H9 (cell line): ENCODE data around the gene UMAD1. TPM values are rescaled to one million over a fixed set of nuclear protein-coding genes. Genes with fewer than 3 reads are reported as not detected.
A peak's percentile ranks its signal among the peaks of the same experiment; 100 is the strongest.

Source experiments
- DNase-seq: peaks from one replicate; pipeline ENCODE4 v3.0.0-alpha.2; 2017
- H2AFZ ChIP-seq: one replicate; pipeline ENCODE4 v1.6.1; 2013; ENCODE audit warnings: mild to moderate bottlenecking, low read length, control low read depth, moderate library complexity
- H2AK5ac ChIP-seq: 2 replicates; pipeline ENCODE4 v1.6.1; 2013; ENCODE audit warnings: low read length, control low read depth, mixed read lengths; ENCODE audit not compliant: insufficient read length
- H2BK120ac ChIP-seq: one replicate; pipeline ENCODE4 v1.6.1; 2013; ENCODE audit warnings: low read depth, mild to moderate bottlenecking, low read length, control low read depth, inconsistent platforms; ENCODE audit not compliant: poor library complexity, severe bottlenecking
- H2BK12ac ChIP-seq: 2 replicates; pipeline ENCODE4 v1.6.1; 2013; ENCODE audit warnings: low read length, control low read depth, mixed read lengths, low read depth; ENCODE audit not compliant: insufficient read length
- H2BK15ac ChIP-seq: 2 replicates; pipeline ENCODE4 v1.6.1; 2013; ENCODE audit warnings: low read depth, low read length, control low read depth
- H2BK20ac ChIP-seq: one replicate; pipeline ENCODE4 v1.6.1; 2013; ENCODE audit warnings: low read depth, mild to moderate bottlenecking, low read length, control low read depth, inconsistent platforms; ENCODE audit not compliant: poor library complexity, severe bottlenecking
- H2BK5ac ChIP-seq: 2 replicates; pipeline ENCODE4 v1.6.1; 2013; ENCODE audit warnings: low read length, control low read depth, mixed read lengths; ENCODE audit not compliant: insufficient read length
- H3K14ac ChIP-seq: 2 replicates; pipeline ENCODE4 v1.6.1; 2013; ENCODE audit warnings: low read length, control low read depth; ENCODE audit not compliant: insufficient read depth
- H3K18ac ChIP-seq: 2 replicates; pipeline ENCODE4 v1.6.1; 2013; ENCODE audit warnings: low read depth, mild to moderate bottlenecking, mixed read lengths, low read length, control low read depth; ENCODE audit not compliant: insufficient read length
- H3K23ac ChIP-seq: 2 replicates; pipeline ENCODE4 v1.6.1; 2013; ENCODE audit warnings: low read length, control low read depth, mixed read lengths, low read depth; ENCODE audit not compliant: insufficient read length
- H3K23me2 ChIP-seq: 2 replicates; pipeline ENCODE4 v1.6.1; 2013; ENCODE audit warnings: low read depth, mild to moderate bottlenecking, mixed read lengths, low read length, control low read depth; ENCODE audit not compliant: insufficient read length, poor library complexity, severe bottlenecking
- H3K27ac ChIP-seq: 2 replicates; pipeline ENCODE4 v1.5.1; 2013; ENCODE audit warnings: low read length, control low read depth, mixed read lengths, low read depth; ENCODE audit not compliant: insufficient read length
- H3K27me3 ChIP-seq: 2 replicates; pipeline ENCODE4 v1.6.1; 2013; ENCODE audit warnings: low read length, control low read depth, inconsistent platforms; ENCODE audit not compliant: insufficient read depth
- H3K4ac ChIP-seq: 2 replicates; pipeline ENCODE4 v1.6.1; 2013; ENCODE audit warnings: low read depth, mild to moderate bottlenecking, control low read depth, inconsistent platforms, low read length, moderate library complexity
- H3K4me1 ChIP-seq: 2 replicates; pipeline ENCODE4 v1.6.1; 2013; ENCODE audit warnings: low read length, control low read depth, inconsistent platforms; ENCODE audit not compliant: insufficient read depth
- H3K4me2 ChIP-seq: 2 replicates; pipeline ENCODE4 v1.6.1; 2013; ENCODE audit warnings: low read length, control low read depth, mixed read lengths; ENCODE audit not compliant: insufficient read length, insufficient read depth
- H3K56ac ChIP-seq: 2 replicates; pipeline ENCODE4 v1.6.1; 2013; ENCODE audit warnings: low read depth, mild to moderate bottlenecking, mixed read lengths, low read length, control low read depth; ENCODE audit not compliant: insufficient read length
- H3K79me1 ChIP-seq: 2 replicates; pipeline ENCODE4 v1.6.1; 2013; ENCODE audit warnings: low read depth, mild to moderate bottlenecking, moderate library complexity, low read length, control low read depth, inconsistent platforms; ENCODE audit not compliant: insufficient read depth, poor library complexity, severe bottlenecking
- H3K79me2 ChIP-seq: 2 replicates; pipeline ENCODE4 v1.6.1; 2013; ENCODE audit warnings: low read length, control low read depth, inconsistent platforms; ENCODE audit not compliant: insufficient read depth
- H3K9ac ChIP-seq: 2 replicates; pipeline ENCODE4 v1.6.1; 2013; ENCODE audit warnings: low read length, control low read depth, mixed read lengths; ENCODE audit not compliant: insufficient read length; ENCODE audit errors: extremely low read depth
- H3K9me3 ChIP-seq: one replicate; pipeline ENCODE4 v1.6.1; 2013; ENCODE audit warnings: low read depth, low read length, inconsistent platforms; ENCODE audit not compliant: control insufficient read depth
- H3T11ph ChIP-seq: one replicate; pipeline ENCODE4 v1.6.1; 2013; ENCODE audit warnings: mild to moderate bottlenecking, low read length, control low read depth, inconsistent platforms
- H4K20me1 ChIP-seq: one replicate; pipeline ENCODE4 v1.6.1; 2013; ENCODE audit not compliant: control insufficient read depth, insufficient read length, insufficient read depth
- H4K5ac ChIP-seq: 2 replicates; pipeline ENCODE4 v1.6.1; 2013; ENCODE audit warnings: low read depth, mild to moderate bottlenecking, mixed read lengths, low read length, control low read depth; ENCODE audit not compliant: insufficient read length
- H4K8ac ChIP-seq: replicated peaks from 2 replicates; pipeline ENCODE4 v1.6.1; 2013; ENCODE audit warnings: low read length, control low read depth, mixed read lengths, low read depth; ENCODE audit not compliant: insufficient read length
- H4K91ac ChIP-seq: 2 replicates; pipeline ENCODE4 v1.6.1; 2013; ENCODE audit warnings: low read depth, mild to moderate bottlenecking, moderate library complexity, mixed read lengths, low read length, control low read depth; ENCODE audit not compliant: insufficient read length
- H3K27ac Mint-ChIP-seq, 3 experiments: 2 replicates in 2 of 3; 3 replicates in 1 of 3; pipeline ENCODE4 v1.8.0; 2020 to 2021; ENCODE audit warnings: mixed read lengths in 3 of 3, mild to moderate bottlenecking in 1 of 3, moderate library complexity in 1 of 3
- H3K27me3 Mint-ChIP-seq: 2 replicates; pipeline ENCODE4 v1.8.0; 2021; ENCODE audit warnings: low read depth, mild to moderate bottlenecking, moderate library complexity, mixed read lengths
- H3K36me3 Mint-ChIP-seq, 3 experiments: 2 replicates in 2 of 3; 3 replicates in 1 of 3; pipeline ENCODE4 v1.8.0; 2020 to 2021; ENCODE audit warnings: low read depth in 3 of 3, mixed read lengths in 3 of 3; ENCODE audit not compliant: insufficient read depth in 1 of 3
- H3K4me1 Mint-ChIP-seq, 2 experiments: 2 replicates each; pipeline ENCODE4 v1.8.0; 2020; ENCODE audit warnings: mixed read lengths in 2 of 2
- H3K4me3 Mint-ChIP-seq, 2 experiments: 2 replicates in 1 of 2; 3 replicates in 1 of 2; pipeline ENCODE4 v1.8.0; 2020 to 2021; ENCODE audit warnings: mild to moderate bottlenecking in 2 of 2, mixed read lengths in 2 of 2, moderate library complexity in 1 of 2
- H3K9me3 Mint-ChIP-seq, 2 experiments: 2 replicates in 1 of 2; 3 replicates in 1 of 2; pipeline ENCODE4 v1.8.0; 2020; ENCODE audit warnings: mild to moderate bottlenecking in 2 of 2, mixed read lengths in 2 of 2, moderate library complexity in 1 of 2
- WGBS: extraction: QIAGEN DNeasy Blood & Tissue Kit; methylation state at CpG from one replicate; pipeline ENCODE4 v1.1.7; 2013; ENCODE audit warnings: missing lambda C conversion rate, low lambda C conversion rate, mixed read lengths; ENCODE audit not compliant: insufficient read length; ENCODE audit errors: extremely low coverage; 5-methylcytosine and 5-hydroxymethylcytosine counted together
- total RNA-seq: library from RNA; stranded (reverse); gene quantifications from 2 replicates; pipeline ENCODE4 v1.2.1, GENCODE V29; 2021
- TF ChIP-seq, protein P1 (sequence below): fragments of 200-600 bp; sonication (generic); conservative IDR thresholded peaks from 3 replicates; pipeline ENCODE4 v1.8.0; 2021; ENCODE audit warnings: antibody characterized with exemption, mild to moderate bottlenecking

Gene UMAD1
- total RNA-seq, 1 experiment from 2014 or later, result 8.9 TPM

DNA sequence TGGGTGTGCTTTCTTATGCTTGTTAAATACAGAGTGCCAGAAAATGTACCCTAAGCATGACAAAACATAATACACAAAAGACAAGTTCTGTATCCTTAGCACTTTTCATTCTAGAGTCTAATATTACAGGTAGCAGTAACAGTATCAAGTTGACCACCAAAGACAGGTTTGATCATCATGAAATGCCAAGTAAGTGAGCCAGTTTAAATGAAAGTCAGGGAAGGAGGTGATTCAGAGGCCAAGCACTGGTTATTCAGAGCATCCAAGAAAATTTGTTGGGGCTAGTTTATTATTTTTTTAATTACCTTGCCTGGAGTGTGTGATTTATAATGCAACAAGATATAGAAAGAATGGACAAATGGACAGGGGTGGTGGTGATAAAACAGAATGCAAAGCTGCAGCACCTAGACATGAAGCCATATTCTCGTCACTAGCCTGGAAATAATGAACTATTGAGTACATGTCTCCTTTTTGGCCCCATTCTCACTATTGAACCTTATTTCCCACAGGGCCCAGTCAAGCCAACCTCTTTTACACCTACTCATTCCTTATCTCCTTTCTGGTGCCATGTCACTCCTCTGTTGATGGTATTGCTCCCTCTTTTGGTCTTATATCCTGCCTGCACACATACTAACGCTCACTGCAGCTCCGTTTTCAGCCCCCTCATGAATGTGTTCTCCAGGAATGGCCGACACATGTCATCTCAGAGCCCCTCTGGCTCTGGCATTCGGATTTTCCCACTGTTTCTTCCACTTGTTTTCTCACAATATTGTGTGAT, 249.4 kb downstream of the UMAD1 start:
- Histone ChIP-seq H2BK12ac (no peak overlapping the region), H3K27ac (no peak overlapping the region), H4K91ac (no peak overlapping the region), H4K20me1 (no peaks in the 10 kb centered on the region), H3T11ph (no peak overlapping the region), H2AFZ (no peak overlapping the region), H3K79me2 (no peaks in the 10 kb centered on the region), H3K4ac (no peak overlapping the region), H3K23ac (no peak overlapping the region), H4K5ac (no peak overlapping the region), H3K9ac (no peak overlapping the region), H3K18ac (no peak overlapping the region), H3K56ac (no peak overlapping the region), H2BK120ac (no peak overlapping the region), H2AK5ac (no peak overlapping the region), H3K27me3 (no peaks in the 10 kb centered on the region), H3K9me3 (no peaks in the 10 kb centered on the region), H2BK5ac (no peak overlapping the region), H3K4me2 (no peak overlapping the region), H2BK20ac (no peak overlapping the region), H3K79me1 (no peaks in the 10 kb centered on the region), H2BK15ac (no peak overlapping the region), H4K8ac (no peak overlapping the region), H3K4me1 (no peaks in the 10 kb centered on the region; the same call in 1 of the 2 replicates), H3K23me2 (no peaks in the 10 kb centered on the region), H3K14ac (no peak overlapping the region)
- no peaks in the 10 kb centered on the region for H3K27me3 Mint-ChIP-seq
- peak overlapping the region in 1 of 3 experiments; percentile 12; a peak in 1 of 7 replicates for H3K27ac Mint-ChIP-seq
- H3K4me1 Mint-ChIP-seq, result peaks cover 4% of the 10 kb centered on the region in 2 experiments
- no peak for DNase-seq
- no CpG with 5 or more reads among the region's 5 CpGs for WGBS
- H3K4me3 Mint-ChIP-seq, result no peak overlapping the region
- H3K9me3 Mint-ChIP-seq, result no peaks in the 10 kb centered on the region
- TF ChIP-seq, protein P1, sequence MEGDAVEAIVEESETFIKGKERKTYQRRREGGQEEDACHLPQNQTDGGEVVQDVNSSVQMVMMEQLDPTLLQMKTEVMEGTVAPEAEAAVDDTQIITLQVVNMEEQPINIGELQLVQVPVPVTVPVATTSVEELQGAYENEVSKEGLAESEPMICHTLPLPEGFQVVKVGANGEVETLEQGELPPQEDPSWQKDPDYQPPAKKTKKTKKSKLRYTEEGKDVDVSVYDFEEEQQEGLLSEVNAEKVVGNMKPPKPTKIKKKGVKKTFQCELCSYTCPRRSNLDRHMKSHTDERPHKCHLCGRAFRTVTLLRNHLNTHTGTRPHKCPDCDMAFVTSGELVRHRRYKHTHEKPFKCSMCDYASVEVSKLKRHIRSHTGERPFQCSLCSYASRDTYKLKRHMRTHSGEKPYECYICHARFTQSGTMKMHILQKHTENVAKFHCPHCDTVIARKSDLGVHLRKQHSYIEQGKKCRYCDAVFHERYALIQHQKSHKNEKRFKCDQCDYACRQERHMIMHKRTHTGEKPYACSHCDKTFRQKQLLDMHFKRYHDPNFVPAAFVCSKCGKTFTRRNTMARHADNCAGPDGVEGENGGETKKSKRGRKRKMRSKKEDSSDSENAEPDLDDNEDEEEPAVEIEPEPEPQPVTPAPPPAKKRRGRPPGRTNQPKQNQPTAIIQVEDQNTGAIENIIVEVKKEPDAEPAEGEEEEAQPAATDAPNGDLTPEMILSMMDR, result peak; percentile 28; the same call in 2 of the 3 replicates
- no peaks in the 10 kb centered on the region for H3K36me3 Mint-ChIP-seq
